ENCODE data around the gene CELF5.
"Not testable (repeated sequence)": the region's sequence is repeated elsewhere in the genome, so short reads cannot be mapped to it uniquely, and the experiment has no call there.

The CELF5 gene

DNA sequence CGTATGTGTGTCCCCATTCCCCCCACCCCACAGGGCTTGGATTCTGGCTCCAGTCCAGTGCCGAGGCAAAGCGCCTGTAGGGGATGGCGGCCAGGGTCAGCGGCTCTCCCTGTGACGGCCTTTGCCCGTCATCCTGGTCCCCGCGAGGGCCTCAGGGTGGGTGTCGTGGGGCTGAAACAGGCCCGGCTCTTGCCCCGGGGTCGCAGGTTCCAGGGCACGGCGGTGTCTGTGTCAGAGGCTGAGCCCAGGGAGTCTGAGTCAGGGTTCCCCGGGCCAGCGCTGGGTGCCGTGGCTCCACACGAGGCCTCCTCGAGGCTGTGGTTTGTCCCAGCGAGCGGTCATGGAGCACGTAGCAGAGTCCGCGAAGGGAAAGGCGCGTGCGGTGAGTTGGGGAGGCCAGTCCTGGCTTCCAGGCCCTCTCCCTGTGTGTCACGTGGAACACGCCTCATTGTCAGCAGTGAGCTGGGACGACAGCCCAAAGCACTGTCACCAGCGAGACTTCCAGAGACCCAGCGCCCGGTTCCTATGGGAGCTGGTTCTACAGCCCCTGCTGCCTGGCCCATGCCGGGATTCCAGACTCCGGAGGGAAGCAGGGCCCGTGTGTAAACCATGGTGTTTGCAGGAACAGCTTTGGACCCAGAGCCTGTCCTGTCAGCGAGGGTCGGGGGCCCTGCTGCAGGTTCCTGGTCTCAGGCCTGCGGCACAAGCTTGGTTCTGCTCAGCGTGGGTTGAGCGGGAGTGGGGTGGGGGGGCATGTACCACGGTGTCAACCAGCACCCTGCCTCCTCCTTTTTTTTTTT is 25.4 kb upstream of the CELF5 start:
- TF ChIP-seq, protein P1, sequence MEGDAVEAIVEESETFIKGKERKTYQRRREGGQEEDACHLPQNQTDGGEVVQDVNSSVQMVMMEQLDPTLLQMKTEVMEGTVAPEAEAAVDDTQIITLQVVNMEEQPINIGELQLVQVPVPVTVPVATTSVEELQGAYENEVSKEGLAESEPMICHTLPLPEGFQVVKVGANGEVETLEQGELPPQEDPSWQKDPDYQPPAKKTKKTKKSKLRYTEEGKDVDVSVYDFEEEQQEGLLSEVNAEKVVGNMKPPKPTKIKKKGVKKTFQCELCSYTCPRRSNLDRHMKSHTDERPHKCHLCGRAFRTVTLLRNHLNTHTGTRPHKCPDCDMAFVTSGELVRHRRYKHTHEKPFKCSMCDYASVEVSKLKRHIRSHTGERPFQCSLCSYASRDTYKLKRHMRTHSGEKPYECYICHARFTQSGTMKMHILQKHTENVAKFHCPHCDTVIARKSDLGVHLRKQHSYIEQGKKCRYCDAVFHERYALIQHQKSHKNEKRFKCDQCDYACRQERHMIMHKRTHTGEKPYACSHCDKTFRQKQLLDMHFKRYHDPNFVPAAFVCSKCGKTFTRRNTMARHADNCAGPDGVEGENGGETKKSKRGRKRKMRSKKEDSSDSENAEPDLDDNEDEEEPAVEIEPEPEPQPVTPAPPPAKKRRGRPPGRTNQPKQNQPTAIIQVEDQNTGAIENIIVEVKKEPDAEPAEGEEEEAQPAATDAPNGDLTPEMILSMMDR (IDR thresholded peaks at IDR 0.05) = no peak
- Histone ChIP-seq H3K36me3 (peaks cover 71% of the 10 kb centered on the region), H3K27me3 (no peaks in the 10 kb centered on the region), H3K4me1 (ENCODE audit: control insufficient read depth in 1 of 2, insufficient read depth in 1 of 2, low read depth in 1 of 2, low read length in 1 of 2) (no peaks in the 10 kb centered on the region), H3K27ac (no peak overlapping the region), H3K4me3 (ENCODE audit: low read depth in 1 of 2, low read length in 1 of 2) (no peak overlapping the region), H3K9me3 (no peaks in the 10 kb centered on the region)

DNA sequence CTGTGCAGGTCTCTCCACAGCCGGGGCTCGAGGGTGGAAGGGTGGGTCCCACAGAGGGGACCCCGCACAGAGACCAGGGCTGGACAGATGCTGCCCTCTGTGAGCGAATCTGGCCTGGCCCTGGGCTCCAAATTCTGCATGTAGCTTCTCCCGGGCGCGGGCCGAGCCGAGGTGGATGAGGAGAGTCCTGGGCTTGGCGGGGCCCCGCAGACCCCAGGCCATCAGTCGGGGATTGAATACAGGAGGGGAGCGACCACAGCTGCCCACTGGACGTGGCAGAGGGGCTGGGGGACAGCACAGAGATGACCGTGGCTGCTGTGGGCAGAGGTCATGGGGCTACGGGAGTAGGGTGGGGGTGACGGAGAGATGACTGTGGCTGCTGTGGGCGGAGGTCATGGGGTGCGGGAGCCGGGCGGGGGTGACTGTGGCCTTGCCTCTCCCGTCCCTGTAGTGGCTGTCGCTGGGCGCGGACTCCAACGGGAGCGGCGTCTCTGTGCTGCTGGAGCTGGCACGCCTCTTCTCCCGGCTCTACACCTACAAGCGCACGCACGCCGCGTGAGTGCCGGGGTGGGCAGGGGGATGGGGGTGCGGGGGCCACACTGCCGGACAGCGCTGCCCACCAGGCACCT is 23.3 kb upstream of the CELF5 start:
- Histone ChIP-seq H3K4me3 (ENCODE audit: low read depth in 1 of 2, low read length in 1 of 2) (no peak overlapping the region), H3K4me1 (ENCODE audit: control insufficient read depth in 1 of 2, insufficient read depth in 1 of 2, low read depth in 1 of 2, low read length in 1 of 2) (no peaks in the 10 kb centered on the region), H3K36me3 (peaks cover 88% of the 10 kb centered on the region), H3K27ac (no peak overlapping the region), H3K27me3 (no peaks in the 10 kb centered on the region), H3K9me3 (no peaks in the 10 kb centered on the region)
- TF ChIP-seq, protein P1 (IDR thresholded peaks at IDR 0.05) = no peak

DNA sequence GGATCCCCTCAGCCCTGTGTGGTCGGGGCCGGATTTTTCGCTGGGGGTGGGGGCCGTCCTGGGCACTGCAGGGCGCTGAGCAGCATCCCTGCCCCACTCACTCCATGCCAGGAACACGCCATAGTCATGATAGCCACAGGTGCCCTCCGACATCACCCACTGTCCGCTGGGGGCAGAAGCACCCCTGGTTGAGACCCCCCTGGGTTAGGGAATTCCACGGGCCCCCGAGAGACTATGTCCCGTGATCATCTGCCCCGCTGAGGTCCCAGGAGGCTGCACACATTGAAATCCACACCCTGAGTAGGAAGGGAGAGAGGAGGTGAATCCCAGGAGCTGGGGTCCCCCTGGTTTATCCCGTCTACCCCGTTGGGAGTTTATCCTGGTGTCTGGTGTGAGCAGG is 22.6 kb upstream of the CELF5 start:
- no peak overlapping the region for H3K4me3 ChIP-seq (ENCODE audit: low read depth in 1 of 2, low read length in 1 of 2)
- peaks cover 88% of the 10 kb centered on the region for H3K36me3 ChIP-seq
- TF ChIP-seq, protein P1 (IDR thresholded peaks at IDR 0.05) = no peak
- H3K4me1 ChIP-seq (ENCODE audit: control insufficient read depth in 1 of 2, insufficient read depth in 1 of 2, low read depth in 1 of 2, low read length in 1 of 2) = no peaks in the 10 kb centered on the region
- H3K9me3 ChIP-seq = no peaks in the 10 kb centered on the region
- H3K27me3 ChIP-seq = no peaks in the 10 kb centered on the region
- H3K27ac ChIP-seq = no peak overlapping the region

DNA sequence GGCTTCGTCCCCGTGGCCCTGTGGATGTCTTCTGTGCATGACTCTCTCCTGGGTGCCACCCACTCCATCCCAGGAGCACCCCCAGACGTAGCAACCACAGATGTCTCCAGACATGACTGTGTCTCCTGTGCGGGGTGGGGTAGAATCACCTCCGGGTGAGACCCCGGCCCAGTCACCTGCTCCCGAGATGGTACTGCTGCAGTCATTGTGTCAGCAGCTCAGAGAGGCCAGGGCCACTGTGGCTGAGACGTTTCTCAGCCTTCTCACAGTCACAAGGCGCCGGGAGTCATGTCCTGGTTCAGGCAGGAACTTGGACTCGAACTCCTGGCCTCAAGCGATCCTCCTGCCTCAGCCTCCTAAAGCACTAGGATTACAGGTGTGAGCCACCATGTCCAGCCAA is 22.1 kb upstream of the CELF5 start:
- H3K27ac ChIP-seq = no peak overlapping the region
- TF ChIP-seq, protein P1 (IDR thresholded peaks at IDR 0.05) = no peak
- no peak overlapping the region for H3K4me3 ChIP-seq (ENCODE audit: low read depth in 1 of 2, low read length in 1 of 2)
- H3K4me1 ChIP-seq (ENCODE audit: control insufficient read depth in 1 of 2, insufficient read depth in 1 of 2, low read depth in 1 of 2, low read length in 1 of 2) = no peaks in the 10 kb centered on the region
- H3K36me3 ChIP-seq = peaks cover 90% of the 10 kb centered on the region
- no peaks in the 10 kb centered on the region for H3K27me3 ChIP-seq
- H3K9me3 ChIP-seq = no peaks in the 10 kb centered on the region

DNA sequence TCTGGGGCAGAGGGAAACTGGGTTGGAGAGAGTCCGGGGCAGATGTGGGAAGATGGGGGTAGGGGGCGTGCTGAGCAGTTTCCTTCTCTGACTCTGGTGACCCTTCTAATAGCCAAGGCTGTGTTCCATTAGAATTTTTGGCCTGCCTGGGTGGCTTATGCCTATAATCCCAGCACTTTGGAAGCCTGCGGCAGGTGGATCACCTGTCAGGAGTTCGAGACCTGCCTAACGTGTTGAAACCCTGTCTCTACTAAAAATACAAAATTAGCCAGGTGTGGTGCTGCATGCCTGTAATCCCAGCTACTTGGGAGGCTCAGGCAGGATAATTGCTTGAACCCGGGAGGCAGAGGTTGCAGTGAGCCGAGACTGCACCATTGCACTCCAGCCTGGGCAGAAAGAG is 21.6 kb upstream of the CELF5 start:
- peaks cover 91% of the 10 kb centered on the region for H3K36me3 ChIP-seq
- not testable (repeated sequence) for H3K27ac ChIP-seq; H3K9me3 ChIP-seq; H3K4me1 ChIP-seq (ENCODE audit: control insufficient read depth in 1 of 2, insufficient read depth in 1 of 2, low read depth in 1 of 2, low read length in 1 of 2); H3K27me3 ChIP-seq; H3K4me3 ChIP-seq (ENCODE audit: low read depth in 1 of 2, low read length in 1 of 2)
